HG03565 (cell line): ENCODE data around the gene FAAP20.

ENCODE experiments used
- ATAC-seq: cut with Tn5 transposase; IDR thresholded peaks from one replicate; pipeline ENCODE4 v1.9.1; 2021; ENCODE audit warnings: mild to moderate bottlenecking, moderate library complexity; ENCODE audit not compliant: unreplicated experiment

FAAP20 gene, protein sequence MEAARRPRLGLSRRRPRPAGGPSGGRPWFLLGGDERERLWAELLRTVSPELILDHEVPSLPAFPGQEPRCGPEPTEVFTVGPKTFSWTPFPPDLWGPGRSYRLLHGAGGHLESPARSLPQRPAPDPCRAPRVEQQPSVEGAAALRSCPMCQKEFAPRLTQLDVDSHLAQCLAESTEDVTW

DNA sequence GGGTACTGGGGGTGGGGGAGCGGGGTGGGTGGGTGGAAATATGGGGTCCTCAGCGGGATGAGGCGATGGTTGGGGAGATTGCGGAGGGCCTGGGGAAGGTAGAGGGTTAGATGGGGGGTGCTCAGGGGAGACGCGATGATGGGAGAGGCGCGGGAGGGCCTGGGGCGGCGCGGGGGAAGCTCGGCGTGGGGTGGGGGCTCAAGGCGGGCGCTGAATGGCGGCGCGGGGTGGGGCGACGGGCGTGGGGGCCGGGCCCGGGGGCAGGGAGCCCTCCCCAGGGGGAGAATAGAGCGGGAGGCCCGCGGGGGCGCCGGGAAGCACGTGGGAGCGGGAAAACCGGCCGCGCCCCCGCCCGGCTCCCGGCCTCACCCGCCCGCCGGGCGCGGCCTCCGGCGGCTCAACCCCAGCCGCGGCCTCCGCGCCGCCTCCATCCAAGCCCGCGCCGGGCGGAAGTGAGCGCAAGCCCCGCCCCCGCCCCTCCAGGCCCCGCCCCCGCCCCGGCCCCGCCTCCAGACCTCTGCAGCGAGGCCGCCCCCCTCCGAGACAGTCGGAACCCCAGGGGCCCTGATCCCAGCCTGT, at the start of gene FAAP20:
Gene FAAP20 (minus strand): TSS at position 454 of the 579 bp plus-strand sequence. CDS start 23 bp downstream, at position 431.
- ATAC-seq: peak; percentile 29

GRCh38 chr1:2242814-2243725, 48.5 kb upstream of the FAAP20 start:
- ATAC-seq: no peak

- ATAC-seq: no peak
These were observed 47.2 kb upstream of the FAAP20 start for GRCh38 chr1:2241820-2242219.

GRCh38 chr1:2240270-2241156, 45.9 kb upstream of the FAAP20 start:
- no peak for ATAC-seq

DNA sequence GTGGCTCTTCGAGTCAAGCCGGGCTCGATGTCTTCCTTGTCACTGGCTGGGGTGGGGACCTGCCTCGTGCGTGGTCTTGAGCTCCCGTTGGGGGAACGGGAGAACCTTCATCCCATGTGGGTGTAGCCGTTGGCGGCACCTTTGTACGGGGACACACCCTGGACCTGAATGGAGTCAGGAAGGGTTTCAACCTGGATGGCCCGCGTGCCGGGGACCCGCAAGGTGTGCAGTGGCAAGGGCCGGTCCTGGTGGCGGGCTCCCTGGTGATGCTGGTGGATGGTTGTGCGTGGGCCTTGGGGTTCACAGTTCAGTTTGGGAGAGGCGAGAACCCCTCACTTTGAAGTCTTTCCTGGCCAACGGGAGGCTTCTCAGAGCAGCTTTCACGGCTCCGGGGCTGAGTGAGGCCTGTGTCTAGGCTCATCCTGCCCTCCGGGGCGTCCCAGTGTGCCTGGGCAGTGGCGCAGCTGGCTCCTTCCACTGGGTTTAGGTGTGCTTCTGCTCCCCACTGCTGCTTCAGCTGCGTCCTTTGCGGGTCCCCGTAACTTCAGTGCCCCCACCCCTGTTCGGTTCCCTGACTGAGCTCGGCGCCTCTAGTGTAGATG, 44.9 kb upstream of the FAAP20 start:
- ATAC-seq: no peak

GRCh38 chr1:2239013-2239370, 44.4 kb upstream of the FAAP20 start:
- no peak for ATAC-seq

- no peak for ATAC-seq
These were observed 43.9 kb upstream of the FAAP20 start for GRCh38 chr1:2238361-2239012.

- ATAC-seq: no peak
These were observed 43.2 kb upstream of the FAAP20 start for GRCh38 chr1:2237773-2238172.

GRCh38 chr1:2236695-2237677, 42.4 kb upstream of the FAAP20 start:
- no peak for ATAC-seq

DNA sequence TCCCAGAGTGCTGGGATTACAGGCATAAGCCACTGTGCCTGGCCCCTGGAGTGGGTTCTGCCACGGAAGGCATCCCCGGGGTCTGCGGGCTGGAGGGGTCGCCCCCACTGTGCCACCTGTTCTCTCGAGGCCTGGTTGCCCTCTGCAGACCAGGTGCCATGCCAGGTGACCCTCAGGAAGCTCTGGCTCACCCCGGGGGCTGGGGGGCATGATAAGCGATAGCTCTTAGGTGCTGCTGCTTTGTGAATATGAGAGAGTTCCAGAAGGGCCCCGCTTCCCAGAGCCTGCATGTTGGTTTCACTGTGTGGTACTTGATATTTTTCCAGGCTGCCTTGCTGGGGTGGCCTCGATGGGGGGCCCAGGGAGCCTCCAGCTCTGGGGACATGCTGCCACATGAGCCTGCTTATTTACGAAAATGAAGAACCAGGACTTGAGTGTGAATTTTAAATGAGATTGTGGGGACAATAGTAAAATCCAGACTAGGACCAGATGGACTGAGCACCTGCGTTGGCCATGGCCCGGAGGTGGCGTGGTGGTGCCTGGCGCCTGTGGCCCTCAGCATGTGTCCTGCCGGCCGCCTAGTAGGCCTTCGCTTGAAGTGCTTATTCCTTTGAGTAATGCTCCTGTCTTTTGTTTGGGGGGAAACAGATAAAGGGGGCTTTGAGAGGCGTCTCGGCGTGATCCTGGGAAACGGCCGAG, 40.9 kb upstream of the FAAP20 start:
- no peak for ATAC-seq

- ATAC-seq: no peak
These were observed 40.2 kb upstream of the FAAP20 start for GRCh38 chr1:2234762-2235113.

- ATAC-seq: no peak
These were observed 39.6 kb upstream of the FAAP20 start for GRCh38 chr1:2233997-2234761.

- ATAC-seq: no peak
These were observed 38.9 kb upstream of the FAAP20 start for GRCh38 chr1:2233468-2233867.

- no peak for ATAC-seq
These were observed 38.4 kb upstream of the FAAP20 start for GRCh38 chr1:2232916-2233438.

GRCh38 chr1:2232255-2232915, 37.8 kb upstream of the FAAP20 start:
- no peak for ATAC-seq

DNA sequence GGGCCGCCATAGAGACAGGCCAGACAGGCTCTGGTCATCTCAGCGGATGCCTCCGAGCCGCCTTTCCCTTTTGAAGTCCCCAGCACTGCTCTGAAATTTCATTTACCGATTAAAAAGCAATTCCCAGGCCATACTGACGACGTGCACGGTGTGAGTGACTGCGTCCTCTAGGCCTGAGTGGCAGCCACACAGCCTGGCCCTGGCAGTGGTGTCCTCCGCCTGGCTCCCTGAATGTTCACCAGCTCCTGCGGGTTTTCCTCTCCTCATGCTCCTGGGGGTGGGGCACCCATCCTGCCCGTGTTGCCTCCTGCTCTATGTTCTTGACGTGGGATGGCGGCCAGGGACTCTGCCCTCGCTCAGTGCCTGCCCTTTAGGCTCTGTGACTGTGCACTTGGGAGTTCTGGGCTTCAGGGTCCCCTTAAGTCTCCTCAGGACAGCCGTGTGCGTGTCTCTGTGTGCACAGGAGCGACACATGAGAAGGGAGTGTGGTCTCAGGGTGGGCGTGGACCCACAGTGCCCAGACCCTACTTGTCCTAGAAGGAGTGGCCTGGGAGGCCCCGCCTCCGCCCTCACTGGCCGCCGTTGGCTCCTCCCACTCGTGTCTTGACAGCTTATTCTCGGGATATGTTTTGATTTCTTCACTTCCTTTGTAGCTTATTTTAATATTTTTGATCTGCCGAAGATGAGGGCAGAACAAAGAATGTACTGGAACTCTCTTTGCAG, 37.1 kb upstream of the FAAP20 start:
- ATAC-seq: no peak
